SJCRH30 (cell line): ENCODE data around the gene NDFIP2. TPM values are rescaled to one million over a fixed set of nuclear protein-coding genes. Genes with fewer than 3 reads are reported as not detected.
A peak's percentile ranks its signal among the peaks of the same experiment; 100 is the strongest.
"Not testable (repeated sequence)": the region's sequence is repeated elsewhere in the genome, so short reads cannot be mapped to it uniquely, and the experiment has no call there.

Experiments
- DNase-seq, 2 experiments: peaks; one replicate each; pipeline ENCODE4 v3.0.0-alpha.2; 2015 to 2020
- H3K27ac ChIP-seq: fragments of 250-450 bp; sonication (Bioruptor Pico); 2 replicates; pipeline ENCODE4 v1.5.1; 2020; ENCODE audit warnings: mild to moderate bottlenecking, moderate library complexity
- H3K27me3 ChIP-seq: fragments of 250-450 bp; sonication (Bioruptor Pico); 2 replicates; pipeline ENCODE4 v1.5.1; 2020; ENCODE audit warnings: mild to moderate bottlenecking, moderate library complexity
- H3K36me3 ChIP-seq: fragments of 250-450 bp; sonication (Bioruptor Pico); 2 replicates; pipeline ENCODE4 v1.5.1; 2020; ENCODE audit warnings: mild to moderate bottlenecking, moderate library complexity
- H3K4me1 ChIP-seq: fragments of 250-450 bp; sonication (Bioruptor Pico); 2 replicates; pipeline ENCODE4 v1.5.1; 2020; ENCODE audit warnings: mild to moderate bottlenecking, moderate library complexity
- H3K4me3 ChIP-seq: fragments of 250-450 bp; sonication (Bioruptor Pico); 2 replicates; pipeline ENCODE4 v1.5.1; 2020; ENCODE audit warnings: mild to moderate bottlenecking, moderate library complexity
- H3K9me3 ChIP-seq: fragments of 250-450 bp; sonication (Bioruptor Pico); replicated peaks from 2 replicates; pipeline ENCODE4 v1.5.1; 2020; ENCODE audit warnings: mild to moderate bottlenecking, moderate library complexity
- total RNA-seq: library from RNA; depleted of rRNA; stranded (reverse); fragments of >200 nt; shearing (Covaris generic); gene quantifications from 2 replicates; pipeline ENCODE4 v1.2.3, GENCODE V29; 2014

The NDFIP2 gene
- total RNA-seq, 1 experiment from 2014 or later, result 55.7 TPM

DNA sequence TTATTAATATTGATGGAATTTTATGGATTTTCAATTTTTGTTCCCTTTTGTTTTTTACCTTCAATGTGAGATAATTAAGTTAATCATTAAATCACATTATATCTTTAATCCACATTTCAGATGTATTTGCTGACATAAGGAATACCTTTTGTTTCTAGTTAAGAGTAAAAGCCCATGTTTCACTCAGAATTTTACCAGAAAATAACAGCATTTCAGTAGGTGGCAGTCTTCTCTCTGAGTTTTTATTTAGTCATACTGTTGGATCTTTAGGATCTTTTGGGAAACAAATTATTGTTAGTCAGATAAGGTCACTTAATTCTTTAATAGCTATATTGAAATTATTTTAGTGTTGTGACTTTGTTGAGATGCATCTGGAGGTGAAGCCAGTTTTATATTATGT, 67.9 kb downstream of the NDFIP2 start:
- peak in 1 of 2 experiments; percentile 69 for DNase-seq
- H3K9me3 ChIP-seq, result no peaks in the 10 kb centered on the region; the same call in 1 of the 2 replicates
- peak overlapping the region; percentile 86 for H3K27ac ChIP-seq

DNA sequence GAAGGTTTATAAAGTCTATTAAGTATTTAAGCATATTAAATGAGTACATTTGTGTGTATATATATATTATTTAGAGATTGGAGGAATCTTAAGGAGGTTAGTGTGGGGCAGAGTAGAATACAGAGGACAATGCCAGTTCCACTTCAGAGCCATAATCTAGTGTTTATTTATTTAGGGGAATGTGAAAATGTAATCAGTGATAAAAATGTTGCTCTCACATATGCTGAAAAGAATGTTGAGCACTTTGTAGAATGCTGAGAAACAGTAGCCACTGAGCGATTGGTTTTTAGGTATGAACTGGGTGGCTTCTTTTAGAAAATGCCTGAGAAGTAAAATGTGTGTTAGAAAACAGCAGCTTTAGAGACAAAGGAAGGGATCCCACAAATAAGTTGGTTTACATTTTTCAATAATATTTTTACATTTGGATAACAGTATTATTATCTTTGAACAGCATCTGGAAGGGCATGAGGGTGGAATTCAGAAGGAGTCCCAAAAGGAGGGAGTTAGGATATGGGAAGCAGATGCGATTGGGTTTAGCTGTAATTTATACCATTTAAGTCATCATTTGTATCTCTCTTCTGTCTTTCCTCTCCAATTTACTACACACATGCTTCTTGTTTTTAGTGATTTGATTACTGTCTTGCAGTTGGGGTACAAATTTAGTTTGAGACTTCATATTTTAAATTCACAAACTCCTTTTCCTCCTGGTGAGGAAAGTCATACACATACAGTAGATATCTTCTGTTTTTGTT, 68.6 kb downstream of the NDFIP2 start:
- DNase-seq, result peak; percentile 19 to 74
- Histone ChIP-seq H3K4me1 (peaks cover 44% of the 10 kb centered on the region), H3K9me3 (no peaks in the 10 kb centered on the region; the same call in 1 of the 2 replicates), H3K27me3 (no peaks in the 10 kb centered on the region), H3K27ac (peak overlapping the region; percentile 86), H3K36me3 (peaks cover 16% of the 10 kb centered on the region), H3K4me3 (peak overlapping the region; percentile 0; the same call in 1 of the 2 replicates)

More for the DNA sequence above, 67.9 kb downstream of the NDFIP2 start:
- peaks cover 39% of the 10 kb centered on the region for H3K4me1 ChIP-seq
- no peaks in the 10 kb centered on the region for H3K27me3 ChIP-seq
- peaks cover 14% of the 10 kb centered on the region for H3K36me3 ChIP-seq
- H3K4me3 ChIP-seq, result peak overlapping the region; percentile 0; the same call in 1 of the 2 replicates

DNA sequence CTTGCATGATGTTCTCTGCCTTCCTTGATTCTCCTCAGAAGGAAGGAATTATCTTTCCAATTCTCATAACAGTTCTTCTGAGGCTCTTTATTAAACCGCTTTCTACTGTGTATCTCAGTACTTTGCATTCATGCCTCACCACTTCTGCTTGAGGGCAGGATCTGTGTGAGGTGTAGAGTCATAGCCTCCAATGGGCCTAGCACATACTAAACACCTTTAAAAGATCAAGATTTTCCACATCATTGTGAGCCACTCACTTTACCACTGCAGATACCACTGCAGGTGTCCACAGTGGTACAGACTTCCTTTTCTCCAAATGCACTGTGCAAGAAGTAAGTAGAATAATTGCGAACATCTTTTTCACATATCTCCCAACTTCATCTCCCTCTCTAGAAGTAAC, 76.7 kb downstream of the NDFIP2 start:
- no peak for DNase-seq
- H3K27ac ChIP-seq, result no peak overlapping the region
- no peaks in the 10 kb centered on the region for H3K27me3 ChIP-seq
- H3K9me3 ChIP-seq, result peaks cover 20% of the 10 kb centered on the region
- H3K4me1 ChIP-seq, result peaks cover 4% of the 10 kb centered on the region; the same call in 1 of the 2 replicates
- H3K4me3 ChIP-seq, result no peak overlapping the region
- peaks cover 14% of the 10 kb centered on the region for H3K36me3 ChIP-seq

DNA sequence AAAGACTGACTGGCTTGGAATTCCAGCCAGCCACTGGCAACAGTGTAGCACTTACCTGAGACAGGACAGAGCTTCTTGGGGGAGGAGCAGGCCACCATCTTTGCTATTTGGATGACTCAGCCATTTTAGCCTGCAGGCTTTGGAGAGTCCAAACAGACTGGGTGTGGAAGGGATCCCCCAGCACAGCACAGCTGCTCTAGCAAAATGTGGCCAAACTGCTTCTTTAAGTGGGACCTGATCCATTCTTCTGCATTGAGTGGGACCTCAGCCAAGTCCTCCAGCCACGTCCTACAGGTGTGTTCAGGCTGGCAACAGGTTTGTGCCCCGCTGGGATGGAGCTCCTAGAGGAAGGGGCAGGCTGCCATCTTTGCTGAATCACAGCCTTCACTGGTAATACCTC, 80.0 kb downstream of the NDFIP2 start:
- no peak overlapping the region for H3K4me3 ChIP-seq
- H3K27me3 ChIP-seq, result no peaks in the 10 kb centered on the region
- H3K36me3 ChIP-seq, result peaks cover 5% of the 10 kb centered on the region
- no peak overlapping the region for H3K27ac ChIP-seq
- no peak for DNase-seq
- peaks cover 33% of the 10 kb centered on the region for H3K9me3 ChIP-seq
- H3K4me1 ChIP-seq, result no peaks in the 10 kb centered on the region

DNA sequence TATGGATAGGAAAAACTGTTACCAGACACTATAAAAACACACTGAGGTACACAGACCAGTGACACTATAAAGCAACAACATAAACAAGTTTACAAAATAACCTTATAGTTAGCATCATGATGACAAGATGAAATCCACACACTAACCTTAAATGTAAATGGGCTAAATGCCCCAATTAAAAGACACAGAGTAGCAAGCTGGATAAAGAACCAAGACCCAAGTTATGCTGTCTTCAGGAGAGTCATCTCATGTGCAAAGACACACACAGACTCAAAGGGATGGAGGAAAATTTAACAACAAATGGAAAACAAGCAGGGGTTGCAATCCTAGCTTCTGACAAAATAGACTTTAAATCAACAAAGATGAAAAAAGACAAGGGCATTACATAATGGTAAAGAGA, 81.6 kb downstream of the NDFIP2 start:
- no peak overlapping the region for H3K27ac ChIP-seq
- no peak for DNase-seq
- no peaks in the 10 kb centered on the region for H3K27me3 ChIP-seq
- H3K4me1 ChIP-seq, result no peaks in the 10 kb centered on the region
- peaks cover 5% of the 10 kb centered on the region for H3K36me3 ChIP-seq
- H3K4me3 ChIP-seq, result no peak overlapping the region
- H3K9me3 ChIP-seq, result peaks cover 30% of the 10 kb centered on the region

DNA sequence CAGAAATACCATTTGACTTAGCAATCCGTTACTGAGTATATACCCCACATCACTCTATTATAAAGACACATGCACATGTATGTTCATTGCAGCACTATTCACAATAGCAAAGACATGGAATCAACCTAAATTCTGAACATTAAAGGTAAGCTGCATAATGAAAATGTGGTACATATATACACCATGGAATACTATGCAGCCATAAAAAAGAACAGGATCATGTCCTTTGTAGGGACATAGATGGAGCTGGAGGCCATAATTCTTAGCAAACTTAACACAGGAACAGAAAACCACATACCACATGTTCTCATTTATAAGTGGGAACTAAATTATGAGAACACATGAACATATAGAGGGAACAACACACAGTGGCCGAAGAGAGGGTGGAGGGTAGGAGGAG, 85.2 kb downstream of the NDFIP2 start:
- H3K9me3 ChIP-seq, result peaks cover 17% of the 10 kb centered on the region
- no peak overlapping the region for H3K27ac ChIP-seq
- DNase-seq, result no peak
- H3K4me3 ChIP-seq, result no peak overlapping the region
- H3K4me1 ChIP-seq, result no peaks in the 10 kb centered on the region
- no peaks in the 10 kb centered on the region for H3K27me3 ChIP-seq
- H3K36me3 ChIP-seq, result no peaks in the 10 kb centered on the region

DNA sequence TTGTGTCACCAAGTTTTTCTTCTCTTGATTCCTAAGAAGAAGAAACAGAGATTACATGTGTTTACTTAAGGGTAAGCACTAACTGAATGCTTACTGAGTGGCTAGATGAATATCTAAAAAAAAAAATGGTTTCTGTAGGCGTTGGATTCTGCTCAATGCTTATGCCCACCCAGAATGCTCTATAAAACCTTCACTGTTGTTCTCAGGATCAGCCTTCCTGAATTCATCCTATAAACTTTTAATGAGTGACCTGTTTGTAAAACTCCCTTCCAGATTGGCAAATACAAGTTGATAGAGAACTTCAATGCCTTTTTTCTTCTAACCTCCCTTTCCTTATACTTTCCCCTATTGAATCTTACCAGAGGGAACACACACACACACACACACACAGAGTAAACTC, 90.2 kb downstream of the NDFIP2 start:
- H3K4me3 ChIP-seq, result no peak overlapping the region
- peaks cover 4% of the 10 kb centered on the region for H3K9me3 ChIP-seq
- no peaks in the 10 kb centered on the region for H3K36me3 ChIP-seq
- no peaks in the 10 kb centered on the region; the same call in 1 of the 2 replicates for H3K4me1 ChIP-seq
- H3K27me3 ChIP-seq, result no peaks in the 10 kb centered on the region
- H3K27ac ChIP-seq, result no peak overlapping the region
- no peak for DNase-seq

DNA sequence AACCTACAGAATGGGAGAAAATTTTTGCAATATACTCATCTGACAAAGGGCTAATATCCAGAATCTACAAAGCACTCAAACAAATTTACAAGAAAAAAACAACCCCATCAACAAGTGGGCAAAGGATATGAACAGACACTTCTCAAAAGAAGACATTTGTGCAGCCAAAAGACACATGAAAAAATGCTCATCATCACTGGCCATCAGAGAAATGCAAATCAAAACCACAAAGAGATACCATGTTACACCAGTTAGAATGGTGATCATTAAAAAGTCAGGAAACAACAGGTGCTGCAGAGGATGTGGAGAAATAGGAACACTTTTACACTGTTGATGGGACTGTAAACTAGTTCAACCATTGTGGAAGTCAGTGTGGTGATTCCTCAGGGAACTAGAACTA, 92.9 kb downstream of the NDFIP2 start:
- H3K4me3 ChIP-seq, H3K27me3 ChIP-seq, H3K36me3 ChIP-seq, H3K4me1 ChIP-seq, DNase-seq, H3K27ac ChIP-seq, H3K9me3 ChIP-seq: not testable (repeated sequence)

DNA sequence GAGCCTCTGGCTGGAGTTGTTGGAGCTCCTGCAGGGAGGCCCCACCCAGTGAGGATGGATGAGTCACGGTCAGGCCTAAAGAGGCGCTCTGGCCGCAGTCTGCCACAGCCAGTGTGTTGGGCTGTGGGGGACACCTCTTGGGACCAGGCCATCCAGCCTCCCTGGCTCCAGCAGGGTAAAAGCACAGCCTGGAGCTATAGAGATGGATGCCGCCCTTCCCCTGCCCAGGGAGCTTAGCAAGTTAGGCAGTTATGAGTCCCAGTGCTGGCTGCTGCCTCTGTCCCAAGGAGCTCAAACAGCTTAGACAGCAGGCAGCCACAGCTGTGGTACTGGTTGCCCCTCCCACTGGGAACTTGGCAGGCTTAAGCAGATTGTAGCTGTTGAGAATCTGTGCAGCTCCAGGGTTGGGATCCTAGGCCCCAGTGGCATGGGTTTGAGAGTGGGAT, 100.9 kb downstream of the NDFIP2 start:
- no peaks in the 10 kb centered on the region for H3K27me3 ChIP-seq
- H3K4me1 ChIP-seq, result peaks cover 20% of the 10 kb centered on the region
- H3K9me3 ChIP-seq, result peaks cover 26% of the 10 kb centered on the region
- no peak overlapping the region for H3K4me3 ChIP-seq
- no peaks in the 10 kb centered on the region for H3K36me3 ChIP-seq
- peak overlapping the region; percentile 48 for H3K27ac ChIP-seq
- DNase-seq, result peak; percentile 78 to 84

DNA sequence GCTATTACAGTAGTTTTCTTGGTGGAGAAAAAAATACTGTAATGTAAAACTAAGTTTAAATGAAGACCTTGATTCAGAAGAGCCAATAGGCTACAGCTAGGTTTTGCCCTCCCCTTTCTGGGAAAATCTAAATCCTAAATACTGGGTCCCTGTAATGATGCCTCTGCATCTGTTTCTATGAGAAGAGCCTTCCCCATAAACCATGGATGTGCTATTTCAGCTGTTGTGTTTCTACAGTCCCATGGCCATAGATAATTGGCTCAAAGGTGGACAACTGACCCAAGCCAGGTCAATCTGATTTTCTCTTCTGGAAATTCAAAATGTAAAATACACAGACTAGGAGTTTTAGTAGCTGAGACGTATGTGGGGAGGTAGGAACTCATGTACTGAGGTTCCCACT, 101.9 kb downstream of the NDFIP2 start:
- no peaks in the 10 kb centered on the region for H3K27me3 ChIP-seq
- H3K9me3 ChIP-seq, result peaks cover 28% of the 10 kb centered on the region
- DNase-seq, result peak; percentile 24 to 73
- H3K4me3 ChIP-seq, result no peak overlapping the region
- H3K4me1 ChIP-seq, result peaks cover 20% of the 10 kb centered on the region
- peak overlapping the region; percentile 48 for H3K27ac ChIP-seq
- no peaks in the 10 kb centered on the region for H3K36me3 ChIP-seq

DNA sequence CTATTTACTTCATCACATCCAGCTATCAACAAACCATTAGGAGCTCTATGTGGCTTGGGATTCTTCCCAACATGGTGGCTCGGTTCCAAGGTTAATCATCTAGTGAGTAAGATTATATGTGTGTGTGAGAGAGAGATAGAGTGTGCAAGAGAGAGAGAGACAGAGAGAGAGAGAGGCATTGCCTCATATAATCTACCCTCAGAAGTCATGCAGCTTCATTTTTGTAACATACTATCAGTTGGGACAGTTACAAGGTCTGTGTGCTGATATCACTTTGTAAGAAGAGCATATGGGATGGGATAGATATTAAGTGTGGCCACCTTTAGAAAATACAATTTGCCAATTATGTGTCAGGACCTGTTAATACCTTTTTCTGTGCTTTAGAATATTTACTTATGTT, 104.1 kb downstream of the NDFIP2 start:
- peaks cover 31% of the 10 kb centered on the region for H3K9me3 ChIP-seq
- H3K27me3 ChIP-seq, result no peaks in the 10 kb centered on the region
- H3K36me3 ChIP-seq, result no peaks in the 10 kb centered on the region
- no peak overlapping the region for H3K27ac ChIP-seq
- DNase-seq, result no peak
- no peak overlapping the region for H3K4me3 ChIP-seq
- peaks cover 20% of the 10 kb centered on the region for H3K4me1 ChIP-seq

DNA sequence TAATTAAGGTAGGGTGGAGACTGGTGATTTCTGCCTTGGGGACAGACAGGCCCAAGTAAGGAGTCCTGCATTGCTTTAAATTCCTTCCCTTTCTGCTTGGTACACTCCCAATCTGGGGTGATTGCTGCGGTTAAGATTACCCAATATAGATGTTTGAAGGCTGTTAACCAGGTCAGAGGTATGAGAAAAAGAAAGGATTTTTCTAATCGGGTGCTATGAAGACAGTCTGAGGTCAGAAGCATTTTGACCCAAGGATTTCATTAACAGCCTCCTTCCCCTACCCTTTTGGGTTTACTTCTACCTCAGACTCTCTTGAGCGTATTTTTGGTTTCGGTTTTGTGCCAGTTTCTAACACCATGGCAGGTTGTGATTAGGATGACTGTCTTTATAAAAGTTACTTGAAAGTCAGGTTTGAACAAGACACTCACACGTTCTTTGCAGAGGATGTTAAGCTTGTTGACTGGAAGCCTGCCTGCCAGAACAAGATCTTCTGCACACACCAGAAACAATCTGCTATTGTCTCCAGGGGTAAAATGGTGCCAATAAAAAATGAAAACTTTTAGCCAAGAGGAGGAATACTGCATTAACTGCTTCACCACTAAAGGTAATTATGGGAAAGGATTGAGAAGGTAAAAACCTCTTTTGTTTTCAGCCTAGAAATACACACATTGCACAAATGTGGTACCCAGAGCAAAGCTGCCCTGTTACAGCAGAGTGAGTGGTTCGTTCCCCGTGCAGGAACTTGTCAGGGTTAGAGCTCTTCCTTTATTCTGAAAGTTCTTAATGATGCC, 108.8 kb downstream of the NDFIP2 start:
- Histone ChIP-seq H3K9me3 (peaks cover 17% of the 10 kb centered on the region), H3K36me3 (no peaks in the 10 kb centered on the region), H3K4me3 (no peak overlapping the region), H3K4me1 (peaks cover 30% of the 10 kb centered on the region), H3K27ac (no peak overlapping the region), H3K27me3 (no peaks in the 10 kb centered on the region)
- DNase-seq, result no peak

DNA sequence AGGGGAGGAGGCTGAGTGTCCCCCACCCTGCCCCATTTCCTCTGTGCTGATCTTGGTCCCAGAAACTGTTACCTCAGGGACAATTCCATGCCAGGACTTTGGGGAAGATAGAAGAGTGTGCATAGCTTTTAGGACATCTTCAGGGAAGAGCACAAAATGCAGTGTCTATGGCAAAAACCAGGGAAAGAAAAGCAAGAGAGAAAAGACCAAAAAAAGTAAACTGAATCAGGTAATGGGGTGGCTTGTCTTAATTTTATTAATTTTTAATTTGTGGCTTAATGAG, 109.4 kb downstream of the NDFIP2 start:
- H3K27ac ChIP-seq, result no peak overlapping the region
- peaks cover 35% of the 10 kb centered on the region for H3K4me1 ChIP-seq
- DNase-seq, result no peak
- no peak overlapping the region for H3K4me3 ChIP-seq
- H3K9me3 ChIP-seq, result peaks cover 13% of the 10 kb centered on the region
- no peaks in the 10 kb centered on the region for H3K36me3 ChIP-seq
- H3K27me3 ChIP-seq, result no peaks in the 10 kb centered on the region

DNA sequence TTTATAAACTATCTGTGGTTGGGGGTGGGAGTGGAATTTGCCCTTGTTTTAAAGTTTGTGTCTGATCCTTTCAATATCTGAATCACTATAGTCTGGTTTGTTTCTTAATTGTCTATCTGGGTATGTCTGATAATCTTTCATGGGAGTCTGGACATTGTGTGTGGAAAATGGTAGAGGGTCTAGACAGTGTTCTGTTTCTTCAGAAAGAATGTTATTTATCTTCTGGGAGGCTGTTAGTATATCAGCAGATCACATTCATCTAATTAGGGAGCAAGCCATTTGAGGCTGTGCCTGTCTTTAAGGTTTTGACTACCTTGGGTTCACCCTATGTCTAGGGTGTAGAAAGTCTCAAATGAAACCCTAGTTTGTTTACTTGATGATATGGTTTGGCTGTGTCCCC, 110.5 kb downstream of the NDFIP2 start:
- peaks cover 16% of the 10 kb centered on the region for H3K9me3 ChIP-seq
- H3K36me3 ChIP-seq, result no peaks in the 10 kb centered on the region
- H3K4me3 ChIP-seq, result no peak overlapping the region
- no peak for DNase-seq
- no peaks in the 10 kb centered on the region for H3K27me3 ChIP-seq
- H3K4me1 ChIP-seq, result peaks cover 43% of the 10 kb centered on the region
- peak overlapping the region; percentile 95; the same call in 1 of the 2 replicates for H3K27ac ChIP-seq

DNA sequence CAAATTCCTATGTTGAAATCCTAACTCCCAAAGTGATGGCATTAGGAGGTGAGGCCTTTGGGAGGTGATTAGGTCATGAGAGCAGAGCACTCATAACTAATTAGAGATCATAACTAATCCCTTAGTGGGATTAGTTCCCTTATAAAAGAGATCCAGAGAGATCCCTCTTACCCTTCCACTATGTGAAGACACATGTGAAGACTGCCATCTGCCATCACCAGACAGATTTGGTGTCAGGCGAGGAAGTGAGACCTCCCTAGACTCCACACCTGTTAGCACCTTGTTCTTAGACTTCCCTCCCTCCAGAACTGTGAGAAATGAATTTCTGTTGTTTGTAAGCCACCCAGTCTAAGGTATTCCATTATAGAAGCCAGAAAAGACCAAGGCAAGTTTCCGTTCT, 112.2 kb downstream of the NDFIP2 start:
- DNase-seq, result peak; percentile 75 to 90
- Histone ChIP-seq H3K4me1 (peaks cover 43% of the 10 kb centered on the region), H3K9me3 (peaks cover 16% of the 10 kb centered on the region), H3K36me3 (no peaks in the 10 kb centered on the region), H3K27ac (peak overlapping the region; percentile 95), H3K4me3 (no peak overlapping the region), H3K27me3 (no peaks in the 10 kb centered on the region)
